GM12878 (cell line): Measurements from ENCODE around the gene SF3B2. TPM values are rescaled to one million over a fixed set of nuclear protein-coding genes. Genes with fewer than 3 reads are reported as not detected.

Experiments
- ATAC-seq: fragments of 200-7000 bp; cut with Tn5 transposase; 3 replicates; pipeline ENCODE4 v1.9.1; 2020; ENCODE audit warnings: mild to moderate bottlenecking, moderate library complexity
- BruUV-seq: library from RNA; stranded (reverse); fragments of 400-500 nt; replicated peaks from 2 replicates; lab custom pipeline; 2021; lab: Mats Ljungman, UMichigan
- CTCF ChIA-PET: fragments of 300-600 bp; sonication (Branson Sonifier 250); formaldehyde crosslinking; extraction: SDS; loops from one replicate; lab custom pipeline; 2021; ENCODE audit warnings: inconsistent platforms; lab: Yijun Ruan, JAX
- POLR2A ChIA-PET: fragments of 350-600 bp; formaldehyde crosslinking; extraction: SDS; loops from one replicate; lab custom pipeline; 2021; ENCODE audit warnings: inconsistent platforms; lab: Charles Lee
- RAD21 ChIA-PET: fragments of 300-600 bp; sonication (Branson Sonifier 250); formaldehyde crosslinking; loops from one replicate; lab custom pipeline; 2023; ENCODE audit warnings: antibody characterized with exemption; ENCODE audit not compliant: unreplicated experiment; lab: Charles Lee
- SMC1A ChIA-PET: fragments of 300-600 bp; sonication (Branson Sonifier 250); formaldehyde crosslinking; loops from one replicate; lab custom pipeline; 2023; ENCODE audit not compliant: unreplicated experiment, uncharacterized antibody; lab: Charles Lee
- DNase-seq: peaks from one replicate; pipeline ENCODE4 v3.0.0-alpha.2; 2011; ENCODE audit warnings: low read depth, low spot score
- FAIRE-seq: peaks from 3 replicates; lab custom pipeline; 2011; peaks lifted over from hg19 to GRCh38; lab: Jason Lieb, UNC
- H2AFZ ChIP-seq: 2 replicates; pipeline ENCODE4 v1.6.0; 2011; ENCODE audit warnings: low read depth, low read length, control low read depth; ENCODE audit not compliant: control insufficient read depth
- H3K27ac ChIP-seq: 2 replicates; pipeline ENCODE4 v1.5.1; 2011; ENCODE audit warnings: control low read depth; ENCODE audit not compliant: control insufficient read depth, insufficient read depth
- H3K27me3 ChIP-seq, 2 experiments: replicated peaks in 1 of 2; 2 replicates each; pipeline versions ENCODE4 v1.6.0 to v1.6.1; 2011; ENCODE audit warnings: low read length in 1 of 2; ENCODE audit not compliant: control insufficient read depth in 2 of 2, insufficient read depth in 2 of 2
- H3K36me3 ChIP-seq, 2 experiments: 2 replicates each; pipeline ENCODE4 v1.5.1; 2011; ENCODE audit warnings: low read length in 1 of 2; ENCODE audit not compliant: control insufficient read depth in 2 of 2, insufficient read depth in 2 of 2
- H3K4me1 ChIP-seq: 2 replicates; pipeline ENCODE4 v1.6.1; 2011; ENCODE audit warnings: mild to moderate bottlenecking, low read length, moderate library complexity, mixed read lengths; ENCODE audit not compliant: control insufficient read depth, insufficient read depth
- H3K4me2 ChIP-seq: 2 replicates; pipeline ENCODE4 v1.6.0; 2011; ENCODE audit warnings: control low read depth; ENCODE audit not compliant: control insufficient read depth, insufficient read depth
- H3K4me3 ChIP-seq: fragments of 200-600 bp; sonication (generic); 2 replicates; pipeline ENCODE4 v1.5.1; 2016
- H3K79me2 ChIP-seq: 2 replicates; pipeline ENCODE4 v1.6.0; 2011; ENCODE audit warnings: low read length; ENCODE audit not compliant: control insufficient read depth, insufficient read depth
- H3K9ac ChIP-seq: 2 replicates; pipeline ENCODE4 v1.8.0; 2011; ENCODE audit warnings: low read length, control low read depth, mixed read lengths; ENCODE audit not compliant: control insufficient read depth, insufficient read depth
- H3K9me3 ChIP-seq: replicated peaks from 3 replicates; pipeline ENCODE4 v1.5.1; 2011; ENCODE audit warnings: mild to moderate bottlenecking, low read length; ENCODE audit not compliant: control insufficient read depth, insufficient read depth
- H4K20me1 ChIP-seq: 2 replicates; pipeline ENCODE4 v1.6.0; 2011; ENCODE audit not compliant: control insufficient read depth, insufficient read depth
- CHD4 ChIP-seq: fragments of 200-600 bp; sonication (generic); IDR thresholded peaks from 2 replicates; pipeline ENCODE4 v1.6.1; 2016; ENCODE audit warnings: mild to moderate bottlenecking
- CREB1 ChIP-seq: IDR thresholded peaks from 2 replicates; pipeline ENCODE4 v1.6.1; 2012; ENCODE audit warnings: low read depth, mild to moderate bottlenecking, inconsistent platforms
- IRF4 ChIP-seq: IDR thresholded peaks from 2 replicates; pipeline ENCODE4 v1.6.1; 2011; ENCODE audit warnings: low read depth, low read length
- KAT2A ChIP-seq: conservative IDR thresholded peaks from 2 replicates; pipeline ENCODE4 v1.6.1; 2011; ENCODE audit warnings: low read depth, low read length; ENCODE audit not compliant: control insufficient read depth
- MTA2 ChIP-seq: fragments of 450-650 bp; IDR thresholded peaks from 2 replicates; pipeline ENCODE4 v1.6.1; 2016; ENCODE audit warnings: low read depth, mild to moderate bottlenecking, moderate library complexity
- NFXL1 ChIP-seq: fragments of 450-650 bp; IDR thresholded peaks from 2 replicates; pipeline ENCODE4 v1.6.1; 2017; ENCODE audit warnings: antibody characterized with exemption, mild to moderate bottlenecking, borderline replicate concordance
- NR2C2 ChIP-seq: IDR thresholded peaks from 2 replicates; pipeline ENCODE4 v1.6.1; 2011; ENCODE audit warnings: borderline replicate concordance, low read depth; ENCODE audit not compliant: control insufficient read depth, insufficient read length
- PAX8 ChIP-seq: fragments of 450-650 bp; IDR thresholded peaks from 2 replicates; pipeline ENCODE4 v1.6.1; 2017; ENCODE audit warnings: mild to moderate bottlenecking, moderate library complexity
- POLR2AphosphoS2 ChIP-seq: IDR thresholded peaks from 2 replicates; pipeline ENCODE4 v1.6.1; 2011; ENCODE audit warnings: low read depth, mild to moderate bottlenecking, low read length, improper control_type of control experiment, moderate library complexity
- SIN3A ChIP-seq: IDR thresholded peaks from 2 replicates; pipeline ENCODE4 v1.6.1; 2012; ENCODE audit warnings: low read depth, low read length, improper control_type of control experiment
- SMAD5 ChIP-seq: IDR thresholded peaks from 2 replicates; pipeline ENCODE4 v1.6.1; 2016; ENCODE audit warnings: antibody characterized with exemption, low read depth
- ZNF207 ChIP-seq: fragments of 450-650 bp; IDR thresholded peaks from 2 replicates; pipeline ENCODE4 v1.6.1; 2014; ENCODE audit warnings: antibody characterized with exemption, mild to moderate bottlenecking, borderline replicate concordance
- ZNF24 ChIP-seq: fragments of 450-650 bp; IDR thresholded peaks from 2 replicates; pipeline ENCODE4 v1.6.1; 2017; ENCODE audit warnings: antibody characterized with exemption, mild to moderate bottlenecking
- WGBS: methylation state at CpG from one replicate; pipeline ENCODE4 v1.1.6; 2016; ENCODE audit warnings: low lambda C conversion rate; ENCODE audit not compliant: insufficient replicate concordance, insufficient coverage; ENCODE audit errors: missing lambda C conversion rate; 5-methylcytosine and 5-hydroxymethylcytosine counted together
- in situ Hi-C: fragments of 300-500 bp; cut with MboI; formaldehyde crosslinking; loops from 9 replicates; pipeline ENCODE4 v1.14.3; 2018; ENCODE audit warnings: mixed read lengths
- intact Hi-C: fragments of 100-400 bp; cut with micrococcal nuclease; formaldehyde crosslinking; loops from one replicate; pipeline ENCODE4 v1.14.2; 2022; ENCODE audit not compliant: unreplicated experiment
- polyA plus RNA-seq, 11 experiments: library from polyadenylated mRNA; depleted of rRNA in 4 of 11; unstranded in 6 of 11; stranded (reverse) in 5 of 11; fragments of >200 nt; fragmentation: Nextera tagmentation in 4 of 11; fragmentation: Illumina TruSeq in 1 of 11; extraction: Ambion mirVana in 4 of 11; extraction: Trizol in 1 of 11; gene quantifications; 1 replicate in 1 of 11; 2 replicates in 10 of 11; pipeline versions ENCODE4 v1.2.1 to v1.2.3, GENCODE V29; 2011 to 2016; ENCODE audit warnings: inconsistent platforms in 2 of 11, missing spikeins in 2 of 11, low read depth in 1 of 11
- total RNA-seq, 4 experiments: library from RNA; depleted of rRNA in 3 of 4; stranded (reverse); fragments of >200 nt in 3 of 4; fragmentation: Illumina TruSeq in 1 of 4; extraction: Trizol in 1 of 4; gene quantifications; 2 replicates each; pipeline versions ENCODE4 v1.2.1 to v1.2.3, GENCODE V29; 2013 to 2021

The SF3B2 gene
- total and polyA plus RNA-seq, 10 of the 15 experiments (the other 5 are each of a cell fraction or from before 2014, with no cell fraction given) = 56.3 to 245 (median 144) TPM

- no peak overlapping the region for H3K9ac ChIP-seq
- no TSS peak for BruUV-seq
- no peaks in the 10 kb centered on the region for H3K36me3 ChIP-seq
- CTCF ChIA-PET = interaction anchor here (0.9 kb wide), 1 partner anchor 132 kb away, joined by 3 read pairs; no protein-coding TSS in a partner anchor
- H2AFZ ChIP-seq = no peak overlapping the region
- H3K4me3 ChIP-seq = no peak overlapping the region
- peaks cover 3 to 7% of the 10 kb centered on the region in 2 experiments for H3K27me3 ChIP-seq
- no peak for DNase-seq
- RAD21 ChIA-PET = no interaction called here
- 48% methylated on average over 18 of the region's 18 CpGs for WGBS
- in situ Hi-C loops = no loop called here
- POLR2A ChIA-PET = interaction anchor here (0.6 kb wide), 1 partner anchor 27 kb away, joined by 4 read pairs; no protein-coding TSS in a partner anchor
- no peaks in the 10 kb centered on the region for H4K20me1 ChIP-seq
- H3K9me3 ChIP-seq = no peaks in the 10 kb centered on the region
- TF ChIP-seq SIN3A (no peak), PAX8 (no peak), ZNF207 (no peak), ZNF24 (no peak), NFXL1 (no peak), IRF4 (no peak), MTA2 (no peak), CHD4 (no peak), NR2C2 (no peak), SMAD5 (no peak), CREB1 (no peak), KAT2A (no peak), POLR2AphosphoS2 (no peak)
- H3K4me1 ChIP-seq = no peaks in the 10 kb centered on the region
- SMC1A ChIA-PET = no interaction called here
- no peak for ATAC-seq
- no peak overlapping the region for H3K27ac ChIP-seq
- no peak overlapping the region for H3K4me2 ChIP-seq
- intact Hi-C loops = no loop called here
- no peaks in the 10 kb centered on the region for H3K79me2 ChIP-seq
- FAIRE-seq = no peak
Observed at GRCh38 chr11:66015936-66016792, 36.0 kb upstream of the SF3B2 start.
